H1 (cell line): ENCODE results near the gene HSDL2.

ENCODE experiments used
- BACH1 ChIP-seq: IDR thresholded peaks from 2 replicates; pipeline ENCODE4 v1.6.1; 2012; ENCODE audit warnings: low read length, improper control_type of control experiment
- BRCA1 ChIP-seq: IDR thresholded peaks from 2 replicates; pipeline ENCODE4 v1.6.1; 2012; ENCODE audit warnings: low read depth, low read length, improper control_type of control experiment
- CBX8 ChIP-seq: fragments of 300-800, 300-1000 bp; sonication (generic); IDR thresholded peaks from 2 replicates; pipeline ENCODE4 v1.7.1; 2016; ENCODE audit warnings: low read depth, low read length, borderline replicate concordance
- CEBPB ChIP-seq: IDR thresholded peaks from 2 replicates; pipeline ENCODE4 v1.6.1; 2012; ENCODE audit warnings: low read depth, low read length
- EP300 ChIP-seq, 2 experiments: IDR thresholded peaks; 1 replicate in 1 of 2; 2 replicates in 1 of 2; pipeline ENCODE4 v1.6.1; 2011 to 2012; ENCODE audit warnings: low read depth in 2 of 2, low read length in 2 of 2, mild to moderate bottlenecking in 2 of 2, borderline replicate concordance in 1 of 2, inconsistent platforms in 1 of 2, moderate library complexity in 1 of 2
- EZH2 ChIP-seq: fragments of 200-600 bp; sonication (generic); IDR thresholded peaks from 2 replicates; pipeline ENCODE4 v1.7.1; 2012; ENCODE audit warnings: low read depth, mild to moderate bottlenecking, moderate library complexity, low read length, inconsistent platforms; ENCODE audit not compliant: severe bottlenecking
- POLR2A ChIP-seq, 2 experiments: IDR thresholded peaks; 1 replicate in 1 of 2; 2 replicates in 1 of 2; pipeline ENCODE4 v1.6.1; 2011; ENCODE audit warnings: low read depth in 2 of 2, low read length in 2 of 2, mild to moderate bottlenecking in 2 of 2; ENCODE audit errors: control extremely low read depth in 1 of 2
- POLR2AphosphoS5 ChIP-seq: IDR thresholded peaks from 2 replicates; pipeline ENCODE4 v1.6.1; 2011; ENCODE audit warnings: low read depth, low read length
- RAD21 ChIP-seq, 2 experiments: IDR thresholded peaks in 1 of 2; conservative IDR thresholded peaks in 1 of 2; 2 replicates each; pipeline ENCODE4 v1.6.1; 2011; ENCODE audit warnings: low read depth in 2 of 2, low read length in 2 of 2, improper control_type of control experiment in 1 of 2, inconsistent platforms in 1 of 2, mild to moderate bottlenecking in 1 of 2, moderate library complexity in 1 of 2
- ZNF274 ChIP-seq: IDR thresholded peaks from 2 replicates; pipeline ENCODE4 v1.7.0; 2012; ENCODE audit warnings: low read length, borderline replicate concordance; ENCODE audit errors: extremely low read depth
- TF ChIP-seq, protein P1 (sequence below), 3 experiments: IDR thresholded peaks; 1 replicate in 2 of 3; 2 replicates in 1 of 3; pipeline versions ENCODE4 v1.5.1 to v1.6.1; 2011; ENCODE audit warnings: low read length in 3 of 3, mild to moderate bottlenecking in 3 of 3, inconsistent platforms in 2 of 3, low read depth in 1 of 3, moderate library complexity in 1 of 3; ENCODE audit not compliant: insufficient read depth in 1 of 3; ENCODE audit errors: control extremely low read depth in 1 of 3

DNA sequence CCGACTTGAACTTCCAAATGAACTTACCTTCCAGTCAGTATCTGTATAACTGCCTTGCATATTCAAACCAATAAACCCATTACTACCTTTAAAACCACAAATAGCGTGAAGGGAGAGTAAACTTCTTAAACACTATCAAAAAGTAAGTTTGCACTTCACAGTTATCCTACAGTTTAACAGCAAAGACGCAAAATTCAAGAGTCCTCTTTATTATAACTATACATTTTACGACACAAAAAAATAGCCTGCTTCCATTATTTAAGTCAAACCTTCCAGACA is 48.3 kb upstream of the HSDL2 start:
- TF ChIP-seq BRCA1 (no peak), RAD21 (IDR thresholded peaks at IDR 0.05 in 1 of 2, conservative IDR thresholded peaks at IDR 0.05 in 1 of 2; ENCODE audit: low read depth in 2 of 2, low read length in 2 of 2) (no peak), POLR2AphosphoS5 (no peak), ZNF274 (no peak), BACH1 (no peak), CEBPB (no peak), EZH2 (no peak), POLR2A (IDR thresholded peaks at IDR 0.05; ENCODE audit: control extremely low read depth in 1 of 2, low read depth in 2 of 2, low read length in 2 of 2) (no peak), EP300 (IDR thresholded peaks at IDR 0.05; ENCODE audit: borderline replicate concordance in 1 of 2, low read depth in 2 of 2, low read length in 2 of 2) (no peak), CBX8 (no peak)
- TF ChIP-seq, protein P1, sequence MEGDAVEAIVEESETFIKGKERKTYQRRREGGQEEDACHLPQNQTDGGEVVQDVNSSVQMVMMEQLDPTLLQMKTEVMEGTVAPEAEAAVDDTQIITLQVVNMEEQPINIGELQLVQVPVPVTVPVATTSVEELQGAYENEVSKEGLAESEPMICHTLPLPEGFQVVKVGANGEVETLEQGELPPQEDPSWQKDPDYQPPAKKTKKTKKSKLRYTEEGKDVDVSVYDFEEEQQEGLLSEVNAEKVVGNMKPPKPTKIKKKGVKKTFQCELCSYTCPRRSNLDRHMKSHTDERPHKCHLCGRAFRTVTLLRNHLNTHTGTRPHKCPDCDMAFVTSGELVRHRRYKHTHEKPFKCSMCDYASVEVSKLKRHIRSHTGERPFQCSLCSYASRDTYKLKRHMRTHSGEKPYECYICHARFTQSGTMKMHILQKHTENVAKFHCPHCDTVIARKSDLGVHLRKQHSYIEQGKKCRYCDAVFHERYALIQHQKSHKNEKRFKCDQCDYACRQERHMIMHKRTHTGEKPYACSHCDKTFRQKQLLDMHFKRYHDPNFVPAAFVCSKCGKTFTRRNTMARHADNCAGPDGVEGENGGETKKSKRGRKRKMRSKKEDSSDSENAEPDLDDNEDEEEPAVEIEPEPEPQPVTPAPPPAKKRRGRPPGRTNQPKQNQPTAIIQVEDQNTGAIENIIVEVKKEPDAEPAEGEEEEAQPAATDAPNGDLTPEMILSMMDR (IDR thresholded peaks at IDR 0.05; ENCODE audit: control extremely low read depth in 1 of 3, insufficient read depth in 1 of 3, low read depth in 1 of 3, low read length in 3 of 3), result no peak
